ENCODE results near the gene TENM3.

Gene TENM3

DNA sequence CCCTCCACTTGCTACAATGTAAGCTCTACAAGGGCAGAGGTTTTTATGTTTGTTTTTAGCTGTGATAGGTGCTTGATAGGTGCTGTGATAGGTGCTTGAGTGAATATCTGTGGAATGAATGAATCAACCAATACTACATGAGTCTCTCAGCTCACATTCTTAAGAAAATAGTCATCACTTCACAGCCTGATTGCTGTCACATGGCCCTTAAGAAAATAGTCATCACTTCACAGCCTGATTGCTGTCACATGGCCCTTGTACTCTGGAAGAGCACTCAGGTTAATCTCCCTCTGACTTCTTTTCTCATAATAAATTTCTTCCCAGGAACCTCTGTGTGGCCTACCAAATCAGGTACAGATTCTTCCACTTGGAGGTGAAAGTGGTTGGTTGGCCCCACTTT is 335.2 kb downstream of the TENM3 start:
- peaks cover 2 to 4% of the 10 kb centered on the region in 2 donors for H3K27me3 ChIP-seq (ENCODE audit: control insufficient read depth in 2 of 2, insufficient read depth in 2 of 2, low read length in 2 of 2)
- H3K4me1 ChIP-seq (ENCODE audit: control insufficient read depth in 2 of 2, insufficient read depth in 2 of 2, low read length in 2 of 2): no peaks in the 10 kb centered on the region
- no peak overlapping the region for H3K4me3 ChIP-seq (ENCODE audit: low read length in 2 of 2)
- H3K27ac ChIP-seq (ENCODE audit: low read depth in 2 of 2, low read length in 2 of 2): no peak overlapping the region
- H3K9me3 ChIP-seq (ENCODE audit: control insufficient read depth in 2 of 2, low read length in 2 of 2): no peaks in the 10 kb centered on the region
- no peak overlapping the region for H3K9ac ChIP-seq (ENCODE audit: low read depth in 1 of 2, low read length in 2 of 2)
- H3K36me3 ChIP-seq (ENCODE audit: control insufficient read depth in 2 of 2, insufficient read depth in 2 of 2, low read length in 2 of 2): no peaks in the 10 kb centered on the region

- no peaks in the 10 kb centered on the region for H3K4me1 ChIP-seq (ENCODE audit: control insufficient read depth in 2 of 2, insufficient read depth in 2 of 2, low read length in 2 of 2)
- H3K9ac ChIP-seq (ENCODE audit: low read depth in 1 of 2, low read length in 2 of 2): no peak overlapping the region
- H3K36me3 ChIP-seq (ENCODE audit: control insufficient read depth in 2 of 2, insufficient read depth in 2 of 2, low read length in 2 of 2): no peaks in the 10 kb centered on the region
- H3K4me3 ChIP-seq (ENCODE audit: low read length in 2 of 2): no peak overlapping the region
- H3K9me3 ChIP-seq (ENCODE audit: control insufficient read depth in 2 of 2, low read length in 2 of 2): no peaks in the 10 kb centered on the region
- no peaks in the 10 kb centered on the region for H3K27me3 ChIP-seq (ENCODE audit: control insufficient read depth in 2 of 2, insufficient read depth in 2 of 2, low read length in 2 of 2)
- H3K27ac ChIP-seq (ENCODE audit: low read depth in 2 of 2, low read length in 2 of 2): no peak overlapping the region
These were observed 339.0 kb downstream of the TENM3 start for GRCh38 chr4:182582245-182582644.

DNA sequence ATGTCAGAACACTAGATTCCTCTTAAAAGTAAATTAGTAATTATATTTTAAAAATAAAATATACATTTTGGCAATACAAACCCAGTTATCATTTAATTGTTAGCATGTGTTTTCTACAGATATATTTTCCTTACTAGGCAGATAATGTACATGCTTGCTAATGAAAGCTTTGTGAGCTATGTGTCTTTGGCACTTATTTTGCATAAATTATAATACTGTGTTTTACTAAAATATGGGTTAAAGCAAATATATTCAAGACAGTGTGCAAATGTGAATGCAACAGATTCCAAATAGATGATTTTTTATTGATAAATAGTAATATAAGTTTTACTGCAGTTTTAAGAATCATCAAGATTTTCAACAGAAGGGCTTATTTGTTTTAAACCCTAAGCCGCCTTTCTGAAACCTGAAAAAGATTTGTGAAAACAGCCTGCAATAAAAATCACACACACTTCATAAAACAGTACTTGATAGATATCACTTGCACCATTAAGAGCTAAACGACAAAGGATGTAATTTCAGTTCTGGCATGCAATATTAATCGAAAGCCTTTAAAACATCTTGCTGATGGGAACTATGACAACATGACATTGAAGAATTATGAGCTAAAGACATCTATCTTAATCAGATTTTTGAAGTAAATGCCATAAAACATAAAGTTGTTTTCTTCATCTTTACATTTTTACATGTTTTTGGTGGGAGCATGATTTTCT is 340.7 kb downstream of the TENM3 start:
- Histone ChIP-seq H3K4me1 (ENCODE audit: control insufficient read depth in 2 of 2, insufficient read depth in 2 of 2, low read length in 2 of 2) (no peaks in the 10 kb centered on the region), H3K27me3 (ENCODE audit: control insufficient read depth in 2 of 2, insufficient read depth in 2 of 2, low read length in 2 of 2) (no peaks in the 10 kb centered on the region), H3K9ac (ENCODE audit: low read depth in 1 of 2, low read length in 2 of 2) (no peak overlapping the region), H3K9me3 (ENCODE audit: control insufficient read depth in 2 of 2, low read length in 2 of 2) (no peaks in the 10 kb centered on the region), H3K36me3 (ENCODE audit: control insufficient read depth in 2 of 2, insufficient read depth in 2 of 2, low read length in 2 of 2) (no peaks in the 10 kb centered on the region), H3K4me3 (ENCODE audit: low read length in 2 of 2) (no peak overlapping the region), H3K27ac (ENCODE audit: low read depth in 2 of 2, low read length in 2 of 2) (no peak overlapping the region)

- Histone ChIP-seq H3K9ac (ENCODE audit: low read depth in 1 of 2, low read length in 2 of 2) (no peak overlapping the region), H3K27ac (ENCODE audit: low read depth in 2 of 2, low read length in 2 of 2) (no peak overlapping the region), H3K4me1 (ENCODE audit: control insufficient read depth in 2 of 2, insufficient read depth in 2 of 2, low read length in 2 of 2) (no peaks in the 10 kb centered on the region), H3K9me3 (ENCODE audit: control insufficient read depth in 2 of 2, low read length in 2 of 2) (no peaks in the 10 kb centered on the region), H3K36me3 (ENCODE audit: control insufficient read depth in 2 of 2, insufficient read depth in 2 of 2, low read length in 2 of 2) (no peaks in the 10 kb centered on the region), H3K4me3 (ENCODE audit: low read length in 2 of 2) (no peak overlapping the region), H3K27me3 (ENCODE audit: control insufficient read depth in 2 of 2, insufficient read depth in 2 of 2, low read length in 2 of 2) (no peaks in the 10 kb centered on the region)
These were observed 342.1 kb downstream of the TENM3 start for GRCh38 chr4:182585321-182585720.

DNA sequence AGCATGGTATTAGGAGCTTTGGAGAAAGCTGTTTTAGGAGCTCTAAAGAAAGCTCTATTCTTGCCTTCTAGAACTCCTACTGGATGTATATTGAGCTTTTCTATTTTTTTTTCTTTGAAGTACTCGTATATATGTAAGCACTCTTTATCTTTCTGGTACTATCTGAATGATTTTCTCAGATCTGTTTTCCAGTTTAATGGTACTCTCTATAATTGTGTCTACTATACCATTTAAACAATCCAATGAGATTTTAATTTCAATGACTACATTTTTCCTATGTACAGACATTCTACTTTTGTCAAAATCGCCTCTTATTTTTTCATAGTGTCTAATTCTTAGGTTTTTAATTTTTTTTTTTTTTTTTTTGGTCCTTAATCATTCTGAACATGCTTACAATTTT is 345.9 kb downstream of the TENM3 start:
- Histone ChIP-seq H3K4me3 (ENCODE audit: low read length in 2 of 2) (no peak overlapping the region), H3K9ac (ENCODE audit: low read depth in 1 of 2, low read length in 2 of 2) (no peak overlapping the region), H3K27ac (ENCODE audit: low read depth in 2 of 2, low read length in 2 of 2) (no peak overlapping the region), H3K27me3 (ENCODE audit: control insufficient read depth in 2 of 2, insufficient read depth in 2 of 2, low read length in 2 of 2) (no peaks in the 10 kb centered on the region), H3K36me3 (ENCODE audit: control insufficient read depth in 2 of 2, insufficient read depth in 2 of 2, low read length in 2 of 2) (no peaks in the 10 kb centered on the region), H3K9me3 (ENCODE audit: control insufficient read depth in 2 of 2, low read length in 2 of 2) (no peaks in the 10 kb centered on the region), H3K4me1 (ENCODE audit: control insufficient read depth in 2 of 2, insufficient read depth in 2 of 2, low read length in 2 of 2) (no peaks in the 10 kb centered on the region)

DNA sequence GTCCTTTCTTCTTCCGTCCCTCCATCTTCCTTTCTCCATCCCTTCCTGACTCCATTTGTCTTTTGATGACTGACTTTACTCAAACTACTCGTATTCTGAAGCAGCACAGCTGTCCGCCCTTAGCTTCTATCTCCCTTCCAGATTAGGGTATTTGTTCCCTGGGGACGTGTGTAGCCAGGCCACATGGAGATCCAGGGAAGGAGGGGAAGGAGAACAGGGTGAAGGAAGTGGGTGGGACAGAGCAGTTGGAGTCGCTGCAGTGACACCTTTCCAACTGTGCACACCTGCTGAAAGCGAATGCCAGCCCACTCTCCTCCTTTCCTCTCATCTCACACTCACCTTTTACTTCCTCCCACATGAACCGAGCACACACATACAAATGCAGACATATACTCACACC is 350.2 kb downstream of the TENM3 start:
- H3K9me3 ChIP-seq (ENCODE audit: control insufficient read depth in 2 of 2, low read length in 2 of 2): no peaks in the 10 kb centered on the region
- no peak overlapping the region for H3K9ac ChIP-seq (ENCODE audit: low read depth in 1 of 2, low read length in 2 of 2)
- no peaks in the 10 kb centered on the region for H3K27me3 ChIP-seq (ENCODE audit: control insufficient read depth in 2 of 2, insufficient read depth in 2 of 2, low read length in 2 of 2)
- H3K4me1 ChIP-seq (ENCODE audit: control insufficient read depth in 2 of 2, insufficient read depth in 2 of 2, low read length in 2 of 2): no peaks in the 10 kb centered on the region
- H3K27ac ChIP-seq (ENCODE audit: low read depth in 2 of 2, low read length in 2 of 2): no peak overlapping the region
- H3K4me3 ChIP-seq (ENCODE audit: low read length in 2 of 2): no peak overlapping the region
- no peaks in the 10 kb centered on the region for H3K36me3 ChIP-seq (ENCODE audit: control insufficient read depth in 2 of 2, insufficient read depth in 2 of 2, low read length in 2 of 2)

GRCh38 chr4:182593864-182594263 is 350.7 kb downstream of the TENM3 start:
- Histone ChIP-seq H3K27ac (ENCODE audit: low read depth in 2 of 2, low read length in 2 of 2) (no peak overlapping the region), H3K9me3 (ENCODE audit: control insufficient read depth in 2 of 2, low read length in 2 of 2) (no peaks in the 10 kb centered on the region), H3K27me3 (ENCODE audit: control insufficient read depth in 2 of 2, insufficient read depth in 2 of 2, low read length in 2 of 2) (no peaks in the 10 kb centered on the region), H3K4me1 (ENCODE audit: control insufficient read depth in 2 of 2, insufficient read depth in 2 of 2, low read length in 2 of 2) (no peaks in the 10 kb centered on the region), H3K9ac (ENCODE audit: low read depth in 1 of 2, low read length in 2 of 2) (no peak overlapping the region), H3K4me3 (ENCODE audit: low read length in 2 of 2) (no peak overlapping the region), H3K36me3 (ENCODE audit: control insufficient read depth in 2 of 2, insufficient read depth in 2 of 2, low read length in 2 of 2) (no peaks in the 10 kb centered on the region)

GRCh38 chr4:182600093-182600492 is 356.9 kb downstream of the TENM3 start:
- Histone ChIP-seq H3K4me1 (ENCODE audit: control insufficient read depth in 2 of 2, insufficient read depth in 2 of 2, low read length in 2 of 2) (no peaks in the 10 kb centered on the region), H3K27me3 (ENCODE audit: control insufficient read depth in 2 of 2, insufficient read depth in 2 of 2, low read length in 2 of 2) (peaks cover 0 to 3% of the 10 kb centered on the region in 2 donors), H3K9me3 (ENCODE audit: control insufficient read depth in 2 of 2, low read length in 2 of 2) (no peaks in the 10 kb centered on the region), H3K36me3 (ENCODE audit: control insufficient read depth in 2 of 2, insufficient read depth in 2 of 2, low read length in 2 of 2) (no peaks in the 10 kb centered on the region), H3K4me3 (ENCODE audit: low read length in 2 of 2) (no peak overlapping the region), H3K27ac (ENCODE audit: low read depth in 2 of 2, low read length in 2 of 2) (no peak overlapping the region), H3K9ac (ENCODE audit: low read depth in 1 of 2, low read length in 2 of 2) (no peak overlapping the region)

GRCh38 chr4:182600856-182601255 is 357.7 kb downstream of the TENM3 start:
- Histone ChIP-seq H3K4me3 (ENCODE audit: low read length in 2 of 2) (no peak overlapping the region), H3K9me3 (ENCODE audit: control insufficient read depth in 2 of 2, low read length in 2 of 2) (no peaks in the 10 kb centered on the region), H3K36me3 (ENCODE audit: control insufficient read depth in 2 of 2, insufficient read depth in 2 of 2, low read length in 2 of 2) (no peaks in the 10 kb centered on the region), H3K27ac (ENCODE audit: low read depth in 2 of 2, low read length in 2 of 2) (no peak overlapping the region), H3K9ac (ENCODE audit: low read depth in 1 of 2, low read length in 2 of 2) (no peak overlapping the region), H3K4me1 (ENCODE audit: control insufficient read depth in 2 of 2, insufficient read depth in 2 of 2, low read length in 2 of 2) (no peaks in the 10 kb centered on the region), H3K27me3 (ENCODE audit: control insufficient read depth in 2 of 2, insufficient read depth in 2 of 2, low read length in 2 of 2) (peaks cover 0 to 3% of the 10 kb centered on the region in 2 donors)

DNA sequence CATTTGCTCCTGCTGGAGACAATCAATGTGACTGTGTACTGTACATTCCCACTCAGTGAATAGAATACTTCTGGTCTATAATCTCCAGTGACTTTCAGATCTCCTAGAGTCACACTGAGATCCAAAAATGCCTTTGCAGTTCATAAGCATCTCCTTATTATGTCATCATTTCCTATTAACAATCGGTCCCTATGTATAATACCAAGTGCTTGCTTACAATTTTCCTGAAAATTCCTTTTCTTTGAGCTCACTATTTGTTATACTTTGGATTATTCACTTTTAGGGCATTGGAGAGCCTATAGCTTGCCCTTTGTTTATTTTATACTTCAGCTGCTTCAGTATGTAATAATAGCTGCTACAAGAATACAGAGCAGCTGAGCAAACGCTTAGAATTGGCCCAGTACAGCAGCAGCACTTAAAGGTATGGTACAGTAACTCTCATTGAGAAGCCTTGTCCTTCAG is 361.0 kb downstream of the TENM3 start:
- Histone ChIP-seq H3K27me3 (ENCODE audit: control insufficient read depth in 2 of 2, insufficient read depth in 2 of 2, low read length in 2 of 2) (peaks cover 0 to 3% of the 10 kb centered on the region in 2 donors), H3K27ac (ENCODE audit: low read depth in 2 of 2, low read length in 2 of 2) (no peak overlapping the region), H3K9ac (ENCODE audit: low read depth in 1 of 2, low read length in 2 of 2) (no peak overlapping the region), H3K9me3 (ENCODE audit: control insufficient read depth in 2 of 2, low read length in 2 of 2) (no peaks in the 10 kb centered on the region), H3K4me3 (ENCODE audit: low read length in 2 of 2) (no peak overlapping the region), H3K36me3 (ENCODE audit: control insufficient read depth in 2 of 2, insufficient read depth in 2 of 2, low read length in 2 of 2) (no peaks in the 10 kb centered on the region), H3K4me1 (ENCODE audit: control insufficient read depth in 2 of 2, insufficient read depth in 2 of 2, low read length in 2 of 2) (no peaks in the 10 kb centered on the region)

All from mucosa of rectum (tissue), 2 donors.